AG10803 (cell line): ENCODE data around the gene COPS3.

Source experiments
- DNase-seq: peaks from one replicate; pipeline ENCODE4 v3.0.0; 2010; ENCODE audit warnings: low read depth
- H3K4me3 ChIP-seq: 2 replicates; pipeline ENCODE4 v1.5.1; 2011; ENCODE audit warnings: mild to moderate bottlenecking, low read length, control low read depth
- CTCF ChIP-seq: conservative IDR thresholded peaks from 2 replicates; pipeline ENCODE4 v1.5.1; 2011; ENCODE audit warnings: mild to moderate bottlenecking, low read length, control low read depth, inconsistent platforms

Gene COPS3

GRCh38 chr17:17241656-17242055 is 39.4 kb downstream of the COPS3 start:
- TF ChIP-seq CTCF, result no peak
- no peak for DNase-seq
- no peak overlapping the region for H3K4me3 ChIP-seq

GRCh38 chr17:17239832-17240231 is 41.2 kb downstream of the COPS3 start:
- H3K4me3 ChIP-seq, result no peak overlapping the region
- TF ChIP-seq CTCF, result no peak
- DNase-seq, result no peak

- H3K4me3 ChIP-seq, result peak within 1 kb of the TSS; percentile 97
- no peak for TF ChIP-seq CTCF
- peak; percentile 89 for DNase-seq
Observed at GRCh38 chr17:17237026-17237799, 43.8 kb downstream of the COPS3 start, which contains the start of gene FLCN. FLCN (minus strand) TSS chr17:17237168; CDS start chr17:17228137, 9,031 bp downstream.

GRCh38 chr17:17236295-17237025 is 44.6 kb downstream of the COPS3 start:
- no peak for TF ChIP-seq CTCF
- peak; percentile 49 for DNase-seq
- peak overlapping the region; percentile 97 for H3K4me3 ChIP-seq

GRCh38 chr17:17235212-17236174 is 45.6 kb downstream of the COPS3 start:
- no peak for TF ChIP-seq CTCF
- H3K4me3 ChIP-seq, result peak overlapping the region; percentile 97
- DNase-seq, result peak; percentile 35

GRCh38 chr17:17232303-17232621 is 48.8 kb downstream of the COPS3 start:
- DNase-seq, result no peak
- no peak overlapping the region for H3K4me3 ChIP-seq
- TF ChIP-seq CTCF, result no peak
